Measurements from ENCODE around the gene GPC1.

Gene GPC1

GRCh38 chr2:240431661-240432424 is 3.6 kb upstream of the GPC1 start:
- DNase-seq, result no peak

- no peak for DNase-seq
Observed at GRCh38 chr2:240432430-240432819, 3.0 kb upstream of the GPC1 start.

GRCh38 chr2:240432820-240433801 is 2.4 kb upstream of the GPC1 start:
- no peak for DNase-seq

DNA sequence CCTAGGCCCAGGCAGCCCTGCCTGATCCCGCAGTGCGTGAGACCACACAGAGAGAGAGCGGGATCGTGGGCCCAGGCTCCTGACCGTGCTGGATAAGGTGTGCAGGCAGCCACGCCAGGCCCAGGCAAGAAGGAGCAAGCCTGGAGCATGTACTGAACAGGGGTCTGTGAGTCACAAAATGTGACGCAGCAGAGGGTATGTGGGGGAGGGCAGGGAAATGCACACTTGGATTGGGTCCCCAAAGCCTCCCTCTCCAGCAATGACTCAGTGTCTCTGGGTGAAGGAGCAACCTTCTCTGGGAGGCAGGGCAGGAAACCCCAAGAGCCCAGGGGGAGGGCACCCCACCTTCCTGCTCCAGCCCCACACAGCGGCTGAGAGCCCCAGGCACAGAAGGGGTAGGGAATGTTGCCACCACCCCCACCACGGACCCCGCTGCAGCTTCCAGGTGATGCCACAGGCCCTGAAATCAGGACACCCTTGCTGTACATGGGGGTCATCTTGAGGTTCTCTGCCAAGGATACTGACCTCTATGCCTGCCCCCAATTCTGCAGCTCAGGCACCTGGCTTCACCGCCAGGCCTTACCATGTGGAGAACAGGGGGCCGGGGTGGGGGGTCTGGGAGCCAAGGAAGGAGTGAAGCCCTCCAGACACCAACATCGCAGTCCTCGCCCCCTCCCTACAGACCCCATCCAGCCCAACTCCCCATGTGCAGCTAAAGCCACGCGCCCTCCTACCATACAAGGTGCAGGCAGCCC is 1.3 kb upstream of the GPC1 start:
- peak; percentile 32 to 43 for DNase-seq

- DNase-seq, result peak in 1 of 2 donors; percentile 51
Observed at GRCh38 chr2:240434728-240435456, 571 bp upstream of the GPC1 start.

GRCh38 chr2:240435948-240436682 is 652 bp downstream of the GPC1 start:
- no peak for DNase-seq

- no peak for DNase-seq
Observed at GRCh38 chr2:240436683-240437550, 1.5 kb downstream of the GPC1 start.

- no peak for DNase-seq
Observed at GRCh38 chr2:240437551-240437860, 2.0 kb downstream of the GPC1 start.

DNA sequence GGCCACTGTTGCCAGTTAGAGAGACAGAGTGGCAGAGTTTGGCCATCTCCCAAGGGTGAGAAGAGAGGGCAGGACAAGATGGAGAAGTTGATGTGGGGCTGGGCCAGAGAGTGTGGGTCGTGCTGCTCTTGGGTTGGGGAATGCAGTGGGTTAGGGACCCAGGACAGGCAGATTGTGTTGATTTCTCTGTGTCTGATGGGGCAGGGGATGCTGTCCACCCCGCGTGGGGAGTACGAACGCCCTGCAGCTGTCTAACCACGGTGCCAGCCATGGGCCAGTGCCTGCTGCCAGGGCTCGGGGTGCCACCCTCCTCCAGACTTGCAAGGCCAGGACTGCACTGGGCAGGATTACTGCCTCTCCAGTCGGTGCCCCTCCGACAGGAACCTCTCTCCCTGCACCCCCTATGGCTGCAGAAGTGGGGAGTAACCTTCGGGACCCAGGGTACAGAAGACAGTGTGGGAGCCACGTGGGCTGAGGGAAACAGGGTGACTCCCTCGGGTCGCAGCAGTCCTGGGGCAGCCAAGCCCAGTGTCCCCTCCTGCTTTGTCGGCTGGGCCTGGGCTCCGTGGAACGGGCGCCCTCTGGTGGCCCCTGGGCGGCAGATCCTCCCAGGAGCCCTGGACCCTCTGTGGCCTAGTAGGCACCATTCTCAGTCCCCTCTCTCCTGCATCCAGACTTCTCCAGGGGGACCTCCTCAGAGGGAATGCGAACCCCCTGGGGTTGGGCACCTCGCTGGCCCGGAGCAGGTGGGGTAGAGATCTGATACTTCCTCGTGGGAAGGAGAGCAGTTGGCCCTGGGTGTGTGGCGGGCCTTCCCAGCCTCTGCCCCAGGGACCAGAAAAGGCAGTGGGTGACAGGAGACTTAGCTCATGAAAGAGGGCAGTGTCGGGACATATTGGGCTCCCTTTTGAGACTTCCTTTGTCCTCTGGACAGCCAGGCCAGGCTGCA is 2.7 kb downstream of the GPC1 start:
- DNase-seq, result peak; percentile 19 to 78

GRCh38 chr2:240438810-240439697 is 3.6 kb downstream of the GPC1 start:
- no peak for DNase-seq

DNA sequence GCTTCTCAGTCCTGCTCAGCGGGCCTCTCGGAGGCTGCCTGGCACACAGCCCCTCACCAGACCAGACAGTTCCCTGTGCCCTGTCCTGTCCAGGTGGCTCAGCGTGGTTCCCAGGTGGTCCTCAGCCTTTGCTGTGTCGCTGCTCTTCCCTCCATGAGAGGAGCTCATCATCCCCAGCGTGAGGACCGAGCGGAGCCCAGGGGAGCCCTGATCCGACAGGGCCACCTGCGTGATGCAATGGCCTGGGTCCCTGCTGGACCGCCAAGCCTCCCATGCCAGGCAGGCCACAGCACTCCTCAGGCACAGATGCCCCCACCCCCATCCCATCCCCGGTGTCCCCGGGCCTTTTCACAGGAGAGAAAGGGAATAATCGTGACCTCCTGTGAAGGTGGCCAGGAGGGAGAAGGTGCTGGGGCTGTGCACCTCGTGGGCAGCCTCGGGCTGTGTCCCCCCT is 4.3 kb downstream of the GPC1 start:
- no peak for DNase-seq

DNA sequence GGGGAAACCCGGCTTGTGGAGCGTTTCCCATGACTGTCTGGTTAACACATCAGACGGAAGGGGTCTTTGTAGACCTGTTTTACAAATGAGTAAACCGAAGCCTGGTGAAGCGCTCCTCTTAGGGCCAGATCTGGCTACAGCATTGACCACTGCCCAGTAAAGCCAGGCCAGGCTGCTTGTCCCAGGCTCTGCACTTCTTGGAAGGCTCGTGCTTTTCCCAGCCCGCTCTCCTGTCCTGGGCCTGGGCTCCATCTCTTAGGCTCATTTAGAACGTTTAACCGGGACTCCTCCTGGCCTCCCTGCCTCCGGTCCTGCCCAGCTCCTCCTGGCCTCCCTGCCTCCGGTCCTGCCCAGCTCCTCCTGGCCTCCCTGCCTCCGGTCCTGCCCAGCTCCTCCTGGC is 4.8 kb downstream of the GPC1 start:
- no peak for DNase-seq

DNA sequence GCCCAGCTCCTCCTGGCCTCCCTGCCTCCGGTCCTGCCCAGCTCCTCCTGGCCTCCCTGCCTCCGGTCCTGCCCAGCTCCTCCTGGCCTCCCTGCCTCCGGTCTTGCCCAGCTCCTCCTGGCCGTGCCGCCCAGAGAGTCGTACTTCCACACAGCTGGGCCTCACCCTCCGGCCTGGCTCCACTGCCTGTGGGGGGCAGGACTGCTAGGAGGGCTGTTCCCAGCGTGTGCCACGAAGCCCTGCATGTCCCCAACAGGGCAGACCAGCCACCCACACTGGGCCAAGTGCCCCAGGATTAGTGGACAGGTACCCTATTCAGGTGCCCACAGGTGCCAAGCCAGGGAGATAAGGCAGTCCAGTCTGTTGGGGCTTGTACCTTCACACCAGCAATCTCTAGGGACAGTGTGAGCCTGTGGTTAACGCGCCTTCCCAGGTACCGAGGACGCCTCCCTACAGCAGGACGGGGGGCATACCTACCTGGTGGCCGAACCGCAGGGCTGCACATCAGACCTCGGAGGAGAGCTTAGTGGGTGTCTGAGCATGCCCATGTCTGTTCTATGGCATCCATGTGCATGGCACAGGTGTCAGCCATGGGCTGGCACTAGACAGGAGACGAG is 5.3 kb downstream of the GPC1 start:
- DNase-seq, result no peak

DNA sequence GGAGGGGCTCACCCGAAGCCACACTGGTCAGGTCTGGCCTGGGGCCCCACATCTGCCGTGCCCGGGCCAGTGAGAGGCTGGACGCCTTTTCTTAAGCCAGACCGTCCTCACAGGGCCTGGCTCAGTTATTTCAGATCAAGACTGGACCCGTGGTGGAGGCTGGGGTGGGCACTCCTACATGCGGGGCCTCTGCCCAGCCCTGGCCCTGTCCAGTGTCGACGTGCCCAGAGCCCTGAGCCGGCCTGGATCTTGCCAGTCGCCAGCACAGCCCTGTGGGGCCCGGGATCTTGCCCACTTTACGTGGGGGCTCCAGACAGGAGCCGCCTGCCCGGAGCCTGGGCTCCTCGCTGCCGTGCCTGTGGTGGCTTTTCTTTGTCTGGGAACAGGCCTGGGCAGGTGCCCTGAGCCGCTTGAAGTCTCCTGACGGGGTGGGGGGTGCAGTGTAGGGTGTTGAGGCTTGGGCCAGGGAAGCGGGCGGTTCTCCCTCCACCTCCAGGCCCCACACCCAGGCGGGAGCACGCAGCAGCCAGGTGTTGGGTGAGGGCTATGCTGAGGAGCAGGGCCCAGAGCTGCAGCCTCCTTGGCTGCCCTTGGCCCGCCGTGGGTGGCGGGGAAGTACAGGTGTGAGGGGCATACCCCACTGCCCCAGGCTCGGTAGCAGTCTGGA is 6.0 kb downstream of the GPC1 start:
- DNase-seq, result no peak

DNA sequence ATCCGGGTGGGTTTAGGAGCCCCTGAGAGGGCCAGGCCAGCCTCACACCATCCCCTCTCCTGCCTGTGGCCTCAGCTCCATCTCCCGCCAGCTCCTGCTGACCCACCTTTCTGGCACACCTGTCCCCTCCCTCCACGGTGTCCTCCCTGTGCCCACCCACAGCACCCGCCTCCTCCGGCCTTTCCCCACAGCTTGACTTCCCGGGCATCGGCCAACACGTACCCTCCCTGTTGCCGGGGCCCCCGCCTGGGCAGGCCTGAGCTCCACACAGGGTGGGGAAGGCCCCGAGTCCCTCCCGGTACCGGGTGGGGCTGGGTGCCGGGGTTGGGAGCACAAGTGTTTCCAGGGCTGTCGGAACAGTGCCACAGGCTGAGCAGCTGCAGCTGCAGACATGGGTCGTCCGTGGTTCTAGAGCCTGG is 6.5 kb downstream of the GPC1 start:
- no peak for DNase-seq

DNA sequence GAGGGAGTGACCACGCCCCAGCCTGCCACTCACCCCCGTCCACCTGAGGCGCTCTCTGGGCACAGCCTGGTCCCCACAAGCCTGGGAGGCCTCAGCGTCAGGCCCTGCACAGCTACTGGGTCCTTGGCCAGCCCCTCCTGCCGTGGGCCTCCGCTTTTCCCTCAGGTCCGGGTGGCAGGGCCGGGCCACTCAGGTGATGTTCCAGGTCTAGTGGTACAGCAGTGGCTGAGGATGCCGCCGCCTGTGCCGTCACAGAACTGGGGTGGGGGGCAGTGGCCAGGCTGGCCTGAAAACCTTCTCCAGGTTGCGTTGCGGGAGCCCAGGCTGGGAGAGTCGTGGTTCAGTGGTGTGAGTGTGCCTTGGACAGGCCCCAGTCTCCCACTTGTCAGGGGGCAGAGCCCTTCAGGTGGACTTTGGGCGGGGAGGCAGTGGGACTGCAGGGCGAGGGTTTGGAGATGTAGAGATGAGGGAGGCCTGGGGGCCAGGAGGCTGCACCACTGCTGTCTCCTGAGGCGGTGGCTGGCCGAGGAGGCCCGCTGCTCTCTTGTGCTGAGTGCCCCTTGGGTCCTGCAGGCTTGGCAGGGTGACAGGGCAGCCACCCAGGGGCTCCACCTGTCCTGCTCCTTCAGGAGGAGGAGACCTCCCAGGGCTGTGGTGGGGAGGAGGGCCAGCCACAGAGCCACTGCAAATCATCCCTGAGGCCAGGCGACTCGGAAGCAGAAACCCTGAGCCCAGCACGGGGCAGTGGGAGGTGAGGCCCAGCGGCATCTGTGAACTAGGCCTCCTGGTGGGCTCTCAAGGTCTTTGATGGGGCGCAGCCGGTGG is 7.6 kb downstream of the GPC1 start:
- DNase-seq, result no peak

GRCh38 chr2:240443891-240444301 is 8.4 kb downstream of the GPC1 start:
- no peak for DNase-seq

Measured in inflammatory macrophage treated with lipopolysaccharide for 1 hour (primary cell).